DMS153 treated with DMSO at 0.1 percent for 48 hours (cell line): ENCODE measurements around the gene AUP1.
"Not testable (repeated sequence)": the region's sequence is repeated elsewhere in the genome, so short reads cannot be mapped to it uniquely, and the experiment has no call there.

Experiments used
- DNase-seq: peaks from one replicate; lab custom pipeline; 2025; ENCODE audit not compliant: unreplicated experiment; lab: John Stamatoyannopoulos, UW

Gene AUP1, protein sequence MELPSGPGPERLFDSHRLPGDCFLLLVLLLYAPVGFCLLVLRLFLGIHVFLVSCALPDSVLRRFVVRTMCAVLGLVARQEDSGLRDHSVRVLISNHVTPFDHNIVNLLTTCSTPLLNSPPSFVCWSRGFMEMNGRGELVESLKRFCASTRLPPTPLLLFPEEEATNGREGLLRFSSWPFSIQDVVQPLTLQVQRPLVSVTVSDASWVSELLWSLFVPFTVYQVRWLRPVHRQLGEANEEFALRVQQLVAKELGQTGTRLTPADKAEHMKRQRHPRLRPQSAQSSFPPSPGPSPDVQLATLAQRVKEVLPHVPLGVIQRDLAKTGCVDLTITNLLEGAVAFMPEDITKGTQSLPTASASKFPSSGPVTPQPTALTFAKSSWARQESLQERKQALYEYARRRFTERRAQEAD

DNA sequence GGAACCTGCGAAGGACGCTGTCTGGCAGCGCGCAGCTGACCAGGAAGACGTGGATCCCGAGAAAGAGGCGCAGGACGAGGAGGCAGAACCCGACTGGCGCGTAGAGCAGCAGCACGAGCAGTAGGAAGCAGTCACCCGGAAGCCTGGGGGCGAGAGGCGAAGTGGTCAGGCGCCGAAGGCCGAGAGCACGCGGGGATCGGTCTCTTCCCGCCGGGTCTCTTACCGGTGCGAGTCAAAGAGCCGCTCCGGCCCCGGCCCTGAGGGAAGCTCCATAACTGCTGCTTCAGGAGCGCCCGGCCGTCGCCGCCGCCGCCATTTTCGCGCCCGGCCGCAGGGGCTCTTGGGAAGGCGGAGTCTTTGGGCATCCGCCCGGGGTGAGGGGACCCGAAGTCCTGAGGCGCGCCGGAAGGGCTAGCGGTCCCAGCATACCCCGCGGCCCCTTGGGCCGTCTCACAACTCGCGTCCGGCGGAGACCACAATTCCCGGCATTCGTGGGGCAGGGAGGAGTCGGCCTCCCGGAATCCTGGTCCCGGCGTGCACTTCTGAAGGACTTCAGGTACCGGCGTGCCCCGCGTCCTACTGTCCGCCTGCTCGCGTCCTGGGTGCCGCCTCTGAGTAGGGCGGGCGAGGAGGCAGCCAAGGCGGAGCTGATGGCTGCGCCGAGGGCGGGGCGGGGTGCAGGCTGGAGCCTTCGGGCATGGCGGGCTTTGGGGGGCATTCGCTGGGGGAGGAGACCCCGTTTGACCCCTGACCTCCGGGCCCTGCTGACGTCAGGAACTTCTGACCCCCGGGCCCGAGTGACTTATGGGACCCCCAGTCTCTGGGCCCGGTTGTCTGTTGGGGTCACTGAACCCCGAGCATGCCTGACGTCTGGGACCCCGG lies at the start of gene AUP1, which contains the start of gene HTRA2:
Gene AUP1, minus strand, starts transcription at position 350 of the 882 bp plus-strand sequence. Its CDS starts 77 bp downstream, at position 273.
Gene HTRA2, plus strand, starts transcription at position 577 of the 882 bp plus-strand sequence. Its CDS starts 74 bp downstream, at position 651.
- DNase-seq = peak; percentile 90

DNA sequence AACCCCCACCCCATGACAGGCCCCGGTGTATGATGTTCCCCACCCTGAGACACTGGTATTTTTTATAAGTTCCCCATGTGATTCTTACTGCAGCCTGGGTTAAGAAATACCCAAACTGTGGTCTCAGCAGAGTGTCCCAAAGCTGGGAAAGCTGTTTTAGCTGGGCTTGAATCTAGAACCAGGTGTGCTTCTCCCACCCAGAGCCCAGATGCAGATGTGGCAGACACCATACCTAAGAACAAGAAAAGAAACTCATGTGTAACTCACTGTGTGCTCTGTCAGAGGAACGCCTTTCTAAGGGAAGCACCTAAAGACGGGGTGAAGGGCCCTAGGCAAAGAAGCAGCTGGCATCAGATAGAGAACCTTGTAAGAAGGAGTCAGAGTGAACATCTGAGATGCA lies 48.9 kb upstream of the AUP1 start:
- no peak for DNase-seq

DNA sequence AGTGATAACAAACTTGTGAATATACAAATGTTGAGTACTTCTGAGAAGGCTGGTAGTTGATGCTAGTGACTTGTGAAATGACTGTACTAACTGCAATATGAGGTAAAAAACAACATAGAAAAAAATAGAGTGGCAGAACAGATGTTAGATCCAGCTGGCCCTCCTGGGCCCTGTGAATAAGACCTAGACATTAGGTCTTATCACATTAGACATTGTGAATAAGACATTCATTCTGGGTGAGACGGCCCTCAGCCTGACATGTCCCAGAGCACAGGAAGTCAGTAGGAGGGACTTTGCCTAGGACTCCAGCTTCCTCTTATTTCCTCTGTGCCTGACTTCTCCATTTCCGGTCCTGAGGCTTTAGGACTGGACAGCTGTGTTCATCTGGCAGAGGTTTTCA lies 47.9 kb upstream of the AUP1 start:
- no peak for DNase-seq

DNA sequence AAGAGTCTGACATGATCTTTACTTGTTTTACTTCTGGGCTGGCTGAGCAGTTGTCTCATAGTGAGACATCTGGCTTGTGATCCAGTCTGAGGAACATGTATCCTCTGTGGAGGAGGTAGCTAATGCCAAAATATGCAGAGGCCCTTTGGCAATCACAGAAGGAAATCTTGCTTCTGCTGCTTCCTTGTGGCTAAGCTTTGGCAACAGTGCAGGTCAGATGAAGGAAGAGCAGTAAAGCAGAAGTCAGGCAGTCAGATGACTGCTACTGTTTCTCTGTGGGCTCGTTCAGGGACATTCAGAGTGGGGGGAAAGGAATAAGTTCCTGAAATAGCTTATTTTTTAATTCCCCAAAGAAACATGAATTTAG lies 47.3 kb upstream of the AUP1 start:
- no peak for DNase-seq

DNA sequence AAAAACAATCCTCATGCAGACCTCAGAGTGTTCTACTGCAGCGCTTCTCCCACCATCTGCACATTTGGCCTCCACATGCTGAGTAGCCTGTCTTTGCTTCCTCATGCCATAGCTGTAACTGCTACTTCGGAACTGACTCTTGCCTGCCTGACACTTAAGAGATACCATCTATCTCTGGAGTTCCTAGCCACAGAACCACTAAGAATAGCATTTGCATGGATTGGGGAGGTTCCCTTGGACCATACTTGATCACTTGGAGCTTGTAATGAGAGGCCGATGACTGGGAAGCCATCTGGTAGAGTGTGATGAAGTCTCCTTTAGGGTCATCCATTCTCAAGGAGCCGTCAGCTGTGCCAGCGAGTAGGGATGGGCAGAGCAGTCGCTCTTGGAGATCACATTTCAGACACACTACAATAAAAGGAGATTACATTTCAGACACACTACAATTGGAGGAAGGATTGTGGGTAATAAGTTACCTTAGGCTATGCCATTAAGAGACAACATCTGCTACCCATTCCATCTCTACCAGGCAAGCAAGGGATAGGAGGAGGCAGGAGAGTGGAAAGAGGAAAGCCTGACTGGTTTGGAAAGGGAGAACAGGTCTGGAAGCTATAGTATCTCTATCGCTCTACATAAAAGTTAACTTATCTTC lies 46.8 kb upstream of the AUP1 start:
- no peak for DNase-seq

DNA sequence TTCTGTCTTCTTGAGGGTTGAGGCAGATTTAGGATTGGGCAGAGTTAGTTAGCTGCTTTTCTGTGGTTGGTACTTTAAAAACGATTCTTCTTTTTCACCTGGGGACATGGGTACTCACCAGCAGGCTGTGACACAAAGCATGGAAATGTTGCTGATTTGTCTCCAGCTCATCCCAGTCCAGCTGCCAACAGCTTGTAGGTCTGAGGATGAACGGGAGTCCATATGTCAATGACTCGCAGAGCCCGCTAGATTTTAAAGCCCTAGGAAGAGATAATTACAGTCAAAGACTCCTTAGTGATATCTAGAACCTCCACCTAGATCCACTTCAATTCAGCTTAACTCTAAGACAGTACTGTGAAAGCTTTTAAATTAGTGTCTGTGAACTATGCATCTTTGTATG lies 45.8 kb upstream of the AUP1 start:
- DNase-seq = no peak

DNA sequence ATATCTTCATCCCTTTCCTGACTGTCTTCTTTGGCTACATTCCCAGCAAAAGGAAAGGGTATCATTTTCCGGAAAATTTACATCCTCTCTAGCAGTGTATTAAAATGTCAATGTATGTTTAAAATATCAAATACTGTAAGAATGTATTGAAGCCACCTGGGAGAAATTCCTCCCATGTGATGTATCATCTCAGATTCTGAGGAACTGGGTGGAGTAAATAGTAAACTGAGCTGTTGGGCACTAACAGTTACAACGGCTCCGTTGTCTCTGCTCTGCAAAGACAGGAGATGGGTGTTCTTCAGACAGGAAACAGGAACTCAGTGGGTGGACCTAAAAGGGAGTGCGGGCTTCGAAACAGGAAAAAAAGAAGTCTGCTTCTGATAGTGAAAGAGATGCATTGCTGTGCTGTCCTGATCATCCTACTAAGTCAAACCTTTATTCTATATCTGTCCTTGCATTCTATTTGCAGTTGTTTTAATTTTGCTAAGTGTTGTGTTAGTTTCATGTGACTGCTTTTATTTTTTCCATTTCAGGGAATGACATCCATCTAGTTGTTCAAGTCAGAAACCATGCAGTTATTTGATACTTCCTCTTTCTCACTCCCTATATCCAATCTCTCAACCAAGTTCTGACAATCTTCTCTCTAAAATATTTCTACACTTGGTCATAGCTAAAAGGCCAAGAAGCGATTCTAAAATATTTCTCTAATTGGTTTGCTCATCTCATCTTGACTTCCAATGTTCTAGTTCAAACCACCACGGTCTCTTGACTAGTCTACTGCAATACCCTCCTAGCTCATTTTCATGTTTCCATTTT lies 44.4 kb upstream of the AUP1 start:
- no peak for DNase-seq

DNA sequence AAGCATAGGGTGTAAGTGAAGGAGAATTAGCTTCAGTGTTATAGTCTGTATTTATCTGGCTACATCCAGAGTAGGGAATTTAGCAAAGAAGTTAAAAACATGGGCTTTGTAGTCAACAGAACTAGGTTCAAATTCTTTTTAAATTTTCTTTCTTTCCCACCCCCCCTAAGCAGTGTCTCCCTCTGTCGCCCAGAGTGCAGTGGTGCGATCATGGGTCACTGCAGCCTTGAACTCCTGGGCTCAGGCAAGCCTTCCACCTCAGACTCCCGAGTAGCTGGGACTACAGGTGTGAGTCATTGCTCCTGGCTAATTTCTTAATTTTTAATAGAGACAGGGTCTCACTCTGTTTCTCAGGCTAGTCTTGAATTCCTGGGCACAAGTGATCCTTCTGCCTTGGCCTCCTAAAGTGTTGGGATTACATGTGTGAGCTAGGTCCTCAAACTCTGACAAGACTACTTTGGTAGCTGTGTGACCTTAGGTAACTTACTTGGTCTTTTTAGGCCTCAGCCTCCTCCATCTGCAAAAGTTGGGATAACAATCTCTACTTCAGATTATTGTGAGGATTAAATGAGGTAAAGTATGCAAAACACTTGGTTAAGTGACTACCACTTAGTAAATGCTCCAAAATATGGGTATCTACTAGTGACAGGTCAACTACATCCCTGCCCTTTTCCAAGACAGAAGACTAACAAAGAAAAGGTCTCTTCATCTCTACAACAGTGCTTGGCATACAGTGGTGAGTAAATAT lies 42.8 kb upstream of the AUP1 start:
- no peak for DNase-seq

DNA sequence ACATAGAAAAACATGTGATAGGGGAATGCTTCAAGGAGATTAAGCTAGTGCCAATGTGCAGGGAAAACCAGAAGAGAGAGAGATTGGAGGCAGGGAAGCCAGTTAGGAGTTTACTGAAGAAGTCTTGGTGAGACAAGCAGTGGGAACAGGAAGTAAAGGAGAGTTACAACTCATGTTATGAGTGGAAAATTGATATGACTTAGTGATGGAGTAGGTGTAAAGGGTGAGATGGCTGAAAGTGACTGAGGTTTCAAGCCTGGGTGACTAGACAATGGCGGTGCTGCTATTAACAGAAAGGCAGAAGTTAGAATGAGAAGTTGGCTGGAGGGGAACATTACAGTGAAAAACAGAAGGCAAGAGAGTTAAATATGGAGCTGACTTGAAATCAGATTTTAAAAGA lies 41.6 kb upstream of the AUP1 start:
- DNase-seq = no peak

DNA sequence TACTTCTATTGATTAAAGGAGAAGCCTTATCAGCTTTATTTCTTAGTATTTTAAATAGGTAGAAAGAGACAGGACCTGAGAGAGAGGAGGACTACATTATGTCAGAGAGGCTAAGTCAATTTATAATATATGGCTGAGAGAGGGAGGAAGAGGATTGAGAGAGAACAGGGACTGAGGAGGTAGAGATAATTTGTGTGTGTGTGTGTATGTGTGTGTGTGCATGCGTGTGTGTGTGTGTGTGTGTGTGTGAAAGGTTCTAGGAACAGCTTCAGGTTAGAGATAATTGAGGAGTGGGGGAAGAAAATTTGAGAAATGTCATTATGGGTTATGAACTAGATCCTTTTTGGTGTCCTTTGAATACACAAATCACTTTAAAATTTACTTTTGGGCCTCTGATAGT lies 40.2 kb upstream of the AUP1 start:
- no peak for DNase-seq

DNA sequence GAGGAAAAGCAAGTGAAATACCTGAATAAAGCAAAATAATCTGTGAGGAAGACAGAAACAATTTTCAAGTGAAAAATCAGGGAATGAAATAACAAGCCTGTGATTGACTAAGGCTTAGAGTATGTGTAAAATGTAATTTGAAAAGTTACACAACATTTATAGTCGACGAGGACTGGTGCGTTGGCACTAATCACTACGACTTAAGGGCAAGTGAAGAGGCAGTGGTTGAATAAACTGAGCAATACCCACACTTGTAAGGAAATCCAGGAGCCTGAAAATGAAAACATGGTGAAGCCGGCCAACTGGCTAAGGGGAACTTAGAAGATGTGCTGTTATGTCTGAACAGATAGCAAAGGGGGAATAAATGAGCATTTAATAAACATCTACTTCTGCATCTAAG lies 38.4 kb upstream of the AUP1 start:
- DNase-seq = no peak

DNA sequence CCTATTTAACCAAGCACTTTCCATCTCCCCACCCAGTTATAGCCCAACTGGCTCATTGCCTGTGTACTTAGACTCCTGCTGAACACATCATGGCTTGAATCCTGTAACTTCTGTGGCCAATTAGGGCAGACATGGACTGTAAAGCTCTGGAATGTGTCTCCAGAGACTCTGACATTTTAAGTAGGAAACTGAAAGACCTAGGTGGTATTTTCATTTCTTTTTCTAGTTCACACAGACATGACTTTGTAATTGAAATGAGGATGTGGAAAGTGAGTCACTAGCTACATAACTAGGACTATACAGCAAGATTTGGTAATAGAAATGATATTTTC lies 37.2 kb upstream of the AUP1 start:
- no peak for DNase-seq

DNA sequence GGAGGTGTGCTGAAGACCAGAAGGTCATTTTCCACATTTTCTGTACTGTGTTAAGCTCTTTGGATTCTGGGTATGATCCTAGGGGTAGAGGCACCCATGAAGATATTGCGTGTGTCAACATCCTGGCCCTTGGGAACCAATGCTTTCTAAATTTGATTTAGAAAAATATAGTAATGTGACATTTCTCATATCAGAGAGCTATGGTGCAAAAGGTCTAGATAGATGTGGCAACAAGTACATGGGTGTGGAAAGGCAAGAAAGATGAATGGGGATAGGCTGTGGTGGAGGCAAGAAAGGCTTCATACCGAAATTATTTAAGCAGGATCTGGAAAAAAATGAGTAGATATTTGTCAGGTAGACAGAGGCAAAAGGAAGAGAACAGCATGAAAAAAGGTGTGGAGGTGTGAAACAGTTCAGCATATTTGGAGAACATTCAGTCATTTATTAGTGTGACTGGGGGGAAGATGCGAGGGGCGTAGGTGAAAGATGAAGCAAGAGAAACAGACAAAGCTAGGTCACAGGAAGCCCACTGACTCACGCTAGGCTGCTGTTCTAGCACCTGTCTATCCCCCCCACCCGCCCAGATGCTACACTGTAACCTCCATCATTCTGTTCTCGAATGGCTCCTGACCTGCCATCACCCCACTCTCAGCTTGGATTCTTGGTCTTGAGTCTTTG lies 36.7 kb upstream of the AUP1 start:
- no peak for DNase-seq

DNA sequence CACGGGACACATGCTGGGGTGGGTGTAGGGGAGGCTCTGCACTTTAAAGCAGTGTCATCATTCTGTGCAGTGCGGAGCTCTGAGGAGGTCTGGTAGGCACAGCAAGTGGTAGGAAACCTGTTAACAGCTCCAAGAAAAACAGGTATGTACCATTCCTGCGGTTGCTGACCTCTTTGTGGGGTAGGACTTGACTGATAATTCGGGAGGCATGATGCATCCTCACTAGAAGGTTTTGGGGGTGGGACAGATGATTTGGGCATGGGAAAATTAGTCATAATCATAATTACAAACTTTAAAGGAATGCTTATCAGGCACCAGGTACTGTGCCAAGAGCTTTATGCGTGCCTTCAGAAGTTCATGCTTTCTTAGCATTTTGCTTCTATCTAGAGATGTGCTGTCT lies 34.7 kb upstream of the AUP1 start:
- no peak for DNase-seq

DNA sequence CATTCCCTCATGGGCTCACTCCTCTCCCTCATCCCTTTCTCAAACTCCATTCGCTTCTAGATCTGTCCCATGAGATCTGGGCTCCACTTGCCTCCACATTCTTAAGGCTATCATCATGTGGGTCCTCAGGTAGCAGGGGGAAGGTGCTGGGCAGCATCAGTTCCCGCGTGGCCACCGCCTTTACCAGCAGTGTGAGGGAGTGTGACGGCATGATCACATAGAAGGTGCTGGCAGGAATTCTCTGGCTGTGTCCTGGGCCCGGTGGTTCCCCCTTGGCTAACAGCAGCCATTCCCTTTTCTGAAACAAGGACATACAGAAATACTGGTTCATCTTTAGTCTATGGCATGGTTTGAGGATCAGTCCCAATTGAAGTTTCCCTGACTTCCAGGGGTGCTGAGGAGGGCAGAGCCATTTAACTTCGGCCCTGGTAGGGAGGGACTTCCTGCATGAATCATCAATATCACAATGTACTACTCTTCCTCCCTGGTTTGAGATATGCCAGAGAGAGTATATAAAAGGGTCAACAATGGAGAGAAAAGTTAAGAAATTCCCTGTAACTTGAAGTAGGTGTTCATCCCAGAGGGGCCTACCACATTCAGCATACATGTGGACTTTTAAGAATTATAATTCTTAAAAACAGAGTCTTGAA lies 32.7 kb upstream of the AUP1 start:
- no peak for DNase-seq

DNA sequence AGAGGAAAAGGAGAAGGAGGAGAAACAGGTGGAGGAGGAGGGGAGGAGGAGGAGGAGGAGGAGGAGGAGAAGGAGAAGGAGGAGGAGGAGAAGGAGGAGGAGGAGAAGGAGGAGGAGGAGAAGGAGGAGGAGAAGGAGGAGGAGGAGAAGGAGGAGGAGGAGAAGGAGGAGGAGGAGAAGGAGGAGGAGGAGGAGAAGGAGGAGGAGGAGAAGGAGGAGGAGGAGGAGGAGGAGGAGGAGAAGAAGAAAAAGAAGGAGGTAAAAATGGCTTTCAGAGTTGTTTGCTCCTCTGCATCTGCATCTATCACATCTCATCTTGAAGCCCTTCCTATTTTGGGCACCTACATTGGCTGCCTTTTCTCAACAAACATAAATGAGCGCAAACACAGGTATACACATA lies 31.5 kb upstream of the AUP1 start:
- not testable (repeated sequence) for DNase-seq

DNA sequence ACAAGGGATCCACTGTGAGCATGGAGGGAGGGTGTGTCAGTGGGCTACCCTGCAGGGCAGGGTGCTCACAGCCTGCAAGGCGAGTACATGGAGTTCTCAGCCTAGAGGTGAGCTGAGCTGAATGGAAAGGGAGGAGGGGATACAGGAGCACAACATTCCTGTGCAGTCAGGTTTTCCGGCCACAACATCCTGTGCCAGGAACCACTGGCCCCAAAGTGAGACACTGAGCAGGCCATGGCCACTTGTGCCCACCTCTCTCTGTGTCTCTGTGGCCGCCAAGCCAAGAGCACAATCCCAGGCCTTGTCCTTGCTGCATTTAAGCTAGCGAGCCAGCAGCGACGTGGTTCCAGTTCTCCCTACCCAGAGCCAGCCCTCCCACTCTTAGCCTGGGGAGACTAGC lies 31.1 kb upstream of the AUP1 start:
- DNase-seq = no peak

DNA sequence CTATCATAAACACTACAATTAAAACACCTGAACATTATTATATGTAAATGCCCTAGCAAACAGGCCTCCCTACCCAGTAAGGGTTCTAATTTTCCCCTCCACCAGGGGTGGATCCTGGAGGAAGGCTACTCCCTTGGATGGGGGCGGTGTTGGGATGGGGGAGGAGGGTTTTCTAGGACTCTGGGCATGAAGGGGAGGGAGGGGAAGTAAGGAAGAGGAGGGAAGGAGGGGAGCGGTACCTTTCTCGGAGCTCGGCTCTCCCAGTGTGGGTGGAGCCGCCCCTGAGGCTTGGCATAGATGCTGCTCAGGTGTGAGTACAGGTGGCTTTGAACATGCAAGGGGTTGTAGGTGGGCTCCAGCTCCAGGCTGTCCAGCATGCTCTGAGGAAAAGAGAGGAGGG lies 30.4 kb upstream of the AUP1 start:
- DNase-seq = no peak
